Lung (tissue), 12 donors: ENCODE data around the gene FILIP1. TPM values are rescaled to one million over a fixed set of nuclear protein-coding genes. Genes with fewer than 3 reads are reported as not detected.

Source experiments
- ATAC-seq: fragments of 200-7000 bp; cut with Tn5 transposase; one replicate; pipeline ENCODE4 v1.9.1; 2020; ENCODE audit warnings: moderate number of reproducible peaks; ENCODE audit not compliant: insufficient read depth, low FRiP score
- DNase-seq, 3 donors: peaks; one replicate each; pipeline ENCODE4 v3.0.0-alpha.2; 2013 to 2017
- H3K27ac ChIP-seq, 2 donors: one replicate each; pipeline ENCODE4 v1.5.1; 2013; ENCODE audit warnings: mild to moderate bottlenecking in 2 of 2, moderate library complexity in 2 of 2, control low read depth in 1 of 2, inconsistent platforms in 1 of 2, low read depth in 1 of 2, low read length in 1 of 2
- H3K27me3 ChIP-seq, 3 donors: one replicate each; pipeline ENCODE4 v1.5.1; 2013; ENCODE audit warnings: low read length in 2 of 3; ENCODE audit not compliant: control insufficient read depth in 3 of 3, insufficient read depth in 3 of 3
- H3K36me3 ChIP-seq, 4 donors: one replicate each; pipeline ENCODE4 v1.5.1; 2013; ENCODE audit warnings: low read length in 4 of 4, mild to moderate bottlenecking in 1 of 4, moderate library complexity in 1 of 4; ENCODE audit not compliant: control insufficient read depth in 4 of 4, insufficient read depth in 4 of 4
- H3K4me1 ChIP-seq, 5 donors: one replicate each; pipeline ENCODE4 v1.5.1; 2013; ENCODE audit warnings: low read length in 5 of 5, mild to moderate bottlenecking in 2 of 5, moderate library complexity in 1 of 5; ENCODE audit not compliant: control insufficient read depth in 5 of 5, insufficient read depth in 5 of 5
- H3K4me3 ChIP-seq: one replicate; pipeline ENCODE4 v1.5.1; 2013; ENCODE audit warnings: mild to moderate bottlenecking, control low read depth, moderate library complexity
- H3K9ac ChIP-seq, 2 donors: one replicate each; pipeline ENCODE4 v1.5.1; 2013; ENCODE audit warnings: low read length in 2 of 2, control low read depth in 1 of 2; ENCODE audit not compliant: insufficient read depth in 1 of 2
- H3K9me3 ChIP-seq, 4 donors: one replicate each; pipeline ENCODE4 v1.5.1; 2013; ENCODE audit warnings: low read length in 3 of 4, mild to moderate bottlenecking in 1 of 4, moderate library complexity in 1 of 4; ENCODE audit not compliant: control insufficient read depth in 4 of 4, insufficient read depth in 3 of 4
- WGBS, 2 donors: extraction: QIAGEN DNeasy Blood & Tissue Kit; methylation state at CpG; one replicate each; pipeline ENCODE4 v1.1.7; 2013; 5-methylcytosine and 5-hydroxymethylcytosine counted together
- polyA plus RNA-seq, 2 donors: library from polyadenylated mRNA; stranded (reverse); fragments of 200-250 nt; gene quantifications; one replicate each; pipeline ENCODE4 v1.2.1, GENCODE V29; 2013
- total RNA-seq, 2 donors: library from RNA; depleted of rRNA in 1 of 2; stranded (reverse); fragments of >200 nt in 1 of 2; gene quantifications; one replicate each; pipeline ENCODE4 v1.2.1, GENCODE V29; 2014 to 2021
- TF ChIP-seq, protein P1 (sequence below): IDR thresholded peaks from 2 replicates; pipeline ENCODE4 v1.5.1; 2012; ENCODE audit warnings: mild to moderate bottlenecking; ENCODE audit errors: control extremely low read depth, extremely low read depth
- donor health status: control.
- donor health status: control.
- donor health status: Bipolar disorder and iron deficiency.
- donor health status: healthy.
- donor health status: DM: yes; HTN: yes; CAD: no.

FILIP1 gene
- total and polyA plus RNA-seq, 4 donors = 5.6 to 24.1 (median 11.1) TPM

DNA sequence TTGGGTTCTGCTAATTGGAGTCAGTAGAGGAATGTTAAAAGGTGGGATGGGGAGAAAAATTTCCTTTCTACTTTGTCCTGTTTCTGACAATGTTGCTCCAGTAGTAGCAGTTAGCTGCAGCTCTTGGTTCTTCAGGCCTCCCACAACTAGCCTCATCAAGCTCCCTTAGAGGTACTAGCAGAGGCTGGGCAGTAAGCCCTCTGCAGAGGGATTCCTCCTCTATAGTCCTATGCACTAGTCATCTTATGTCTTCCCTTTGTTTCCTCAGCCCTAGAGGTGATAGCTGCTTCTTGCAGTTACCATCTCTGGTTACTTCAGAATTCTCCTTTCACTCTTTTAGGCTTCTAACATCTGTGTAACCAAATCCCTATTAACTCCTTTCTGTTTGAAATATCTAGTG, 99.8 kb downstream of the FILIP1 start:
- Histone ChIP-seq H3K36me3 (peaks cover 0 to 8% (median 0%) of the 10 kb centered on the region in 4 donors), H3K4me1 (peaks cover 0 to 38% (median 29%) of the 10 kb centered on the region in 5 donors), H3K9ac (no peak overlapping the region), H3K9me3 (no peaks in the 10 kb centered on the region), H3K27ac (no peak overlapping the region), H3K27me3 (no peaks in the 10 kb centered on the region), H3K4me3 (no peak overlapping the region)
- DNase-seq (no peak), ATAC-seq (no peak)
- TF ChIP-seq, protein P1, sequence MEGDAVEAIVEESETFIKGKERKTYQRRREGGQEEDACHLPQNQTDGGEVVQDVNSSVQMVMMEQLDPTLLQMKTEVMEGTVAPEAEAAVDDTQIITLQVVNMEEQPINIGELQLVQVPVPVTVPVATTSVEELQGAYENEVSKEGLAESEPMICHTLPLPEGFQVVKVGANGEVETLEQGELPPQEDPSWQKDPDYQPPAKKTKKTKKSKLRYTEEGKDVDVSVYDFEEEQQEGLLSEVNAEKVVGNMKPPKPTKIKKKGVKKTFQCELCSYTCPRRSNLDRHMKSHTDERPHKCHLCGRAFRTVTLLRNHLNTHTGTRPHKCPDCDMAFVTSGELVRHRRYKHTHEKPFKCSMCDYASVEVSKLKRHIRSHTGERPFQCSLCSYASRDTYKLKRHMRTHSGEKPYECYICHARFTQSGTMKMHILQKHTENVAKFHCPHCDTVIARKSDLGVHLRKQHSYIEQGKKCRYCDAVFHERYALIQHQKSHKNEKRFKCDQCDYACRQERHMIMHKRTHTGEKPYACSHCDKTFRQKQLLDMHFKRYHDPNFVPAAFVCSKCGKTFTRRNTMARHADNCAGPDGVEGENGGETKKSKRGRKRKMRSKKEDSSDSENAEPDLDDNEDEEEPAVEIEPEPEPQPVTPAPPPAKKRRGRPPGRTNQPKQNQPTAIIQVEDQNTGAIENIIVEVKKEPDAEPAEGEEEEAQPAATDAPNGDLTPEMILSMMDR = no peak

DNA sequence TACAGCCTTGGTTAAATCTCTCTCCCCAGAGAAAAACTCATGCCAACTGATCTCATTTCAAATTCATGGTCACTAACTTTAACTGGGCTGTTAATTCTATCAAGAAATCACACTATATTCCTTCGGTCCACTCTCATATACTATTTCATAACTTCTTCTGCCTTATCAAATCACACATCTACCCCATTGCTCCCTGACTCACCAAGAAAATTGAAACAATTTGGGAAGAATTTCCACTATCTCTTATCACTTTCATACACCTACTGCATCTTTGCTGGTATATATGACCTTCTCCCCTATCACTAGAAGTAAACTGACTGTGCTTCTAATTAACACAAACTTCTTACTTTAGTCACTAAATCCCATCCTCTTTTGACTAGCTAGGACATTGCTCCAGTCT, 102.3 kb downstream of the FILIP1 start:
- no peak overlapping the region for H3K9ac ChIP-seq
- ATAC-seq = no peak
- WGBS, 2 donors = 90 to 91% methylated on average over 1 of the region's 1 CpG

DNA sequence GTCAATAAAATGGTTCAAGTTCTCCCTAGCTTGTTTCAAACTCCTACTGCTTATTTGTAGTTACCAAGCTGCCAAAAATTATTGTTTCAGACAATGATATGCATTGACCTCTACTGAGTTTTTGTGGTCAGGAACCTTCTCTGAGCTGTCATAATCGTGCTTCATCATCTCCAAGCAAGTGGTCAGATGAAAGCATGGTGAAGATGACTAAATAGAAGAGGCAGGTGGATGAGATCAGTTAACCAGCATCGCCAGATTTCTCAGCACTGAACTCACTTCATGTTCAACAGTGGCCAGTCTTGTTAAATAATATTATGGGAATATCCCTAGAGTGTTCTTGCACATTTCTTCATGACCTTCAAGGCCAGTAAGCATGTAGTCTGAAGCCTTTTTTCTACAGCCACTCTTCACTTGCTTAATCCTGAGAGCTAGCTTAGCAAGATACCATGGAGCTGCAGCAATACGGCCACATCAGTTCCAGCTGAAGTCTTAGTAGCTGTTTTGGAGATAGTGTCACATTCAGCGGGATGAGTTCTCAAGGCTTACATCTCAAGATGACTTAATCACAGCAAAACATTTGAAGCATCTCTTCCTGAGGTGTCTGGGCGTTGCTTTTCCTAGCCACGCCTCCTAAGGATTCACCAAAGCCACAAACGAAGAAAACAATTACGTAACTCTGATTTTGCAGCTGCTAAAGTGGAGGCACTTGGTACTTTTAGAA, 107.4 kb downstream of the FILIP1 start:
- Histone ChIP-seq H3K9ac (no peak overlapping the region), H3K9me3 (no peaks in the 10 kb centered on the region), H3K4me3 (no peak overlapping the region), H3K4me1 (peaks cover 0 to 21% (median 8%) of the 10 kb centered on the region in 5 donors), H3K36me3 (no peaks in the 10 kb centered on the region), H3K27ac (peak overlapping the region in 1 of 2 donors; percentile 18), H3K27me3 (no peaks in the 10 kb centered on the region)
- WGBS, 2 donors = 79 to 84% methylated on average over 8 of the region's 8 CpGs
- ATAC-seq (no peak), DNase-seq (no peak)
- TF ChIP-seq, protein P1 = no peak

More for the DNA sequence above, 102.3 kb downstream of the FILIP1 start:
- Histone ChIP-seq H3K27me3 (no peaks in the 10 kb centered on the region), H3K4me1 (peaks cover 0 to 21% (median 10%) of the 10 kb centered on the region in 5 donors), H3K36me3 (peaks cover 0 to 6% (median 0%) of the 10 kb centered on the region in 4 donors), H3K9me3 (no peaks in the 10 kb centered on the region), H3K4me3 (no peak overlapping the region), H3K27ac (no peak overlapping the region)
- DNase-seq = no peak
- TF ChIP-seq, protein P1 = no peak
